ENCODE data around the gene ADA.
"Not testable (repeated sequence)": the region's sequence is repeated elsewhere in the genome, so short reads cannot be mapped to it uniquely, and the experiment has no call there.

Gene ADA

DNA sequence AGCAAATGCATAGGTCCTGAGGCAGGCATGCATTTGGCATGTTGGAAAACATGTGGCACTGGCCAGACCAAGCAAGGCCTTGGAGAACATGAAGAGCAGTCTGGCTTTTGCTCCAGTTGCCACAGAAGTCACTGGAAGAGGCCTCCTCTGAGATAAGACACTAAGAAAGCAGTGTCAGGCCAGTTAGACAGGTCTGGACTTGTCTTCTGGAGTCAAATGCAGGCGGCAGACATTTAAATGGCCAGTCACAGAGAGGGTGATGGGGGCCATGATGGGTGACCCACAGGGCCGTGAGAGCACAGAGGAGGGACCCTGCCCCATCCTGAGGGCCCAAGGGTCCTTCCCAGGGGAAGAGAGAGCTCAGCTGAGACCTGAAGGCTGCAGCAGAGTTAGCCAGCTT lies 26.7 kb upstream of the ADA start:
- DNase-seq, result no peak

GRCh38 chr20:44672318-44672902 lies 20.9 kb upstream of the ADA start:
- not testable (repeated sequence) for DNase-seq

DNA sequence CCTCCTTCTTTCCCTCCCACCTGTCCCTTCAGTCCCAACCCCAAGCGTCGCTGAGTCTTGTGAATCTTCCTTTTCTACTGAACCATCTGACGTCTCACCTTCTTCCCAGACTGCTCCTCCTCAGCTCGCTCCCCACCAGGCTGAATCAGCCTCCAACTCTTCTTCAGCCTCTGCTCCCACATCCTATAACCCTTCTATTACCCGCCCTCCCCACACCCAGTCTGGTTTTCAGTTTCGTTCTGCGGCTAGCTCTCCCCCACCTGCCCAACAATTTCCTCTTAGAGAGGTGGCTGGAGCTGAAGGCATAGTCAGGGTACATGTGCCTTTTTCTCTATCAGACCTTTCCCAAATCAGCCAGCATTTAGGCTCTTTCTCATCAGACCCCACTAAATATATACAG lies 20.0 kb upstream of the ADA start:
- not testable (repeated sequence) for DNase-seq

DNA sequence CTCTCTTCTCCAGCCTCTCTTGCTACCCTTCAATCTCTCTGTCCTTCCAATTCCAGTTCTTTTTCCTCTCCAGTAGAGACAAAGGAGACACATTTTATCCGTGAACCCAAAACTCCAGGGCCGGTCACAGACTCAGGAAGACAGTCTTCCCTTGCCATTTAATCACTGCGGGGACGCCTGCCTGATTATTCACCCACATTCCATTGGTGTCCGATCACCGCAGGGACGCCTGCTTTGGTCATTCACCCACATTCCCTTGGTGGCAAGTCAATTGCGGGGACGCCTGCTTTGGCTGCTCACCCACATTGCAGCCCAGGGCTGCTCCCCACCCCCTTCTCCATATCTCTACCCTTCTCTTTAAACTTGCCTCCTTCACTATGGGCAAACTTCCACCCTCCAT lies 19.4 kb upstream of the ADA start:
- not testable (repeated sequence) for DNase-seq

DNA sequence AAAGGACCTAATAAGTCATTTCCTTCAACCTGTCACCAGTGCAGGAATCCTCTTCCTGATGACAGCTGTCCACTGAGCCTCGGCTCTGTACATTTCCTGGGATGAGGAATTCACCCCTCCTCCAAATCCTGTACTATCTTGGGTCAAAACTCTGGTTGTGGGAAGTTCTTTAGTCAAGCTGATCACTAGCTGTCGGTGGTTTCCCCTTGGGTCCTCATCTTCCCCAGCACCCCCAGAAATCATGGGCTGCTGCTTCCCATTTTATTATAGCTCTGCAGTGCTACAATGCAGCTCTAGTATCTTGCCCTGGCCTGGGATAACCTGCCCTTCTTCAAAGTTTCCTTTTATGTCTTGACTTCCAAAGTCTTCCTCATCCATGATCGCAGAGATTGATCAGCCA lies 14.6 kb upstream of the ADA start:
- no peak for DNase-seq

DNA sequence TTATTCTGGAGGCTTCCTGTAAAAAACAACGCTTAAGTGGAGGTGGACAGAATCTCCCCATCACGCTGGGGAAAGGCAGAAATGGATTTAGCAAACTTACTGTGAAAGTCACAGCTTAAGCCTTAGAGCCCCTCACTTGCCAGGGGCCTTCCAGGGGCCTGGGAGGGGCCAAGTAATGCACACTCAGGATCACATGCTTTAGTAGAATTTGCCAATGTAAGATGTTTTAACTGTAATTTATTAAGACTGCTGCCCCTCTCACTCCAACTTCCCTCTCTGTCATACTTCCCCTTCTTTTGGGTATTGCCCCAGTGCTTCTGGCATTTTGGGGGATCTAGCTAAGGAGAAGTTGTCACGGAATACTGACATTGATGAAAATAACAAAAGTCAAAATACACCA lies 12.6 kb upstream of the ADA start:
- no peak for DNase-seq

DNA sequence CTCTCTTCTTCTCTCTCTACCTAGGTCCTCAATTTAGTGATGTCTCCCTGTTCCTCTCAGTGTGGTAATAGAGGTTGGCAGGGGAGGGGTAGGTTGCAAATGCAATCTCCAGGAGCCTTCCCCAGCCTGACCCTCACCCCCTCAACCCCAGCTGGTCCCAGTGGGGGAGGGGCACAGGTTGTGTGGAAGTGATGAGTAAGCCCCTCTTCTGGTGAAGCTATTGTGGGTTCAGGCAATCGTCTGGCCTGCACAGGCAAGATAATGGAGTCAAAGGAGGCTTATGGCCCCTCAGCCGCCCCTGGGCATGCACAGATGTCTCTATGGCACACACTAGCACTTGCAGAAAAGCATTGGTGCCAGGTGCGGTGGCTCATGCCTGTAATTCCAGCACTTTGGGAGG lies 10.8 kb upstream of the ADA start:
- no peak for DNase-seq

- DNase-seq, result no peak
Measured at GRCh38 chr20:44660581-44660980, 9.1 kb upstream of the ADA start.

DNA sequence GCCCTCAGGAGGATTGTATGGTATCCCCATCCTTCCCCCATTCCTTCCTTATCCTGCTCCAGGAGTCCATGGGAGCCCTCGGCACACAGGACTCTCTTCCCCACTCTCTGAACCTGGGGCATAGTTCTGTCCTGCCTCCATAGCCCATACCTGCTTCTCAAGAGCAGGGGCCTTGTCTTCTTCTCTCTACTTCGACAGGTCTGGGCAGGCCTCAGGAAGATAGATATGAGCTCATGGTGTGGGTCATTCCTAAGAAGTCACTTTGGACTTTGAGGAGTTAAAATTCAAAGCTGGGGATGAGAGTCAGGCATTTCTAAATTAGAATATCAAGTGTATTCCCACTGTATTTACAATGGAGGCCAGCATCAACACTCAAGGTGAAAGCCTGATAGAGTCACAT lies 8.4 kb upstream of the ADA start:
- DNase-seq, result no peak

DNA sequence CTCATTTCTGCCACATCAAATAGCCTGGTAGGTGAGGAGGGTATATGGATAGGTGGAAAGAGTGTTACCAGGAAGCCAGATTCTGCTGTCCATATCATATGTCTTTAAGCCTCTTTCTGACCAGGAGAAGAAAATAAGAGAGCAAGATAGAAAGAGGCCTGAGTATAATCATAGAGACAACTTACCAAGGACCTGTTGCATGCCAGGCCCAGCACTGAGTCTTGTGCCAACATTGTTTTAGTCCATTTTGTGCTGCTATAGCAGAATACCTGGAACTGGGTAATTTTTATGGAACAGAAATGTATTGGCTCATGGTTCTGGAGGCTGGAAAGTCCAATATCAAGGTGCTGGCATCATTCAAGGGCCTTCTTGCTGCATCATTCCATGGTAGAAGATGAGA lies 7.3 kb upstream of the ADA start:
- no peak for DNase-seq

DNA sequence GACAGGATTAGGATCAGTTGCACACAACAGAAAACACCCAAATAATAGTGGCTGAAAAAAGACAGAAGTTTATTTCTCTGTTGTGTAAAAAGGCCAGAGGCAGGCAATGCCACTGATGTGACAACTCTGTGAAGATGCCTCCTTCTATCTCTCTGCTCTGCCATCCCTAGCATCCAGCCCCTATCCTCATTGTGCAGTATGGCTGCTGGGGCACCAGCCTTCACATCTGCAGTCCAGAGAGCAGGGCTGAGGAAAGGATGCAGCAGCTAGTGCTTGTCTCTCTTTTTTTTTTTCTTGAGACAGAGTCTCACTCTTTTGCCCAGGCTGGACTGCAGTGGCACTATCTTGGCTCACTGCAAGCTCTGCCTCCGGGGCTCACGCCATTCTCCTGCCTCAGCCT lies 6.4 kb upstream of the ADA start:
- no peak for DNase-seq

DNA sequence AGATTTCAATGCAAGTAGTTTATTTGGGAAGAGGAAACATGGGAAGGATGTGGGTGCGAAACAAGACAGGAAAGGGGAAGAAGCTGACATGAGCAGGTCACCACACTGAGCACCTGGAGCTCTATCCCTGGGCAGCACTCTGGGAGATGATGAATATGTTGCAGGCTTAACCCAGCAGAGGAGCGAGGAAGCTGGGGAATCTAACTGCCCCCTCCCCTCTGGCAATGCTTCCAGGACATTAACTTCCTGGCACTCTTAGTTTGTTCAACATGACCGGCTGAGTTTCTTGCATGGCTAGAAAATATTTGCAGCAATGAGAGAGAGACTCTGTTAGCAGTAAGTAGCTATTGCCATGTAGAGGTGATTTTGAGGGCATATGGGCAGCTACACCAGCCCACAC lies 4.9 kb upstream of the ADA start:
- no peak for DNase-seq

GRCh38 chr20:44654210-44654609 lies 2.7 kb upstream of the ADA start:
- DNase-seq, result not testable (repeated sequence)

DNA sequence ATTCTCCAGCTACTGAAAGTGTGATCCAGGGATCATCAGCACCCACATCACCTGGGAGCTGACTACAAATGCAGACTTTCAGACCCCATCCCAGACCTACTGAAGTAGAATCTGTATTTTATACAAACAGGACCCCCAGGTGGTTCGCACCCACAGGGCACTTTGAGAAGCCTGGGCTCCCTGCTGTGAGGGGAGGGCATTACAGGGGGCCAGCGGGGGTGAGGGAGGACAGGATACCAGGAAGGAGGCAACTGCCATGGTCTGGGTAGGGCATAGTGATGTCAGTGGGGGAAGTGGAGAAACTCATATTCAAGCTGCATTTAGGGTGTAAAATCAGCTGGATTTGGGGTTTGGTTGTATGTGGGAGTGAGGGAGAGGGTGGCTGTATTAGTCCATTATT lies 2.0 kb upstream of the ADA start:
- DNase-seq, result no peak

GRCh38 chr20:44651434-44651683 lies 140 bp downstream of the ADA start:
- no peak for DNase-seq

- no peak for DNase-seq
Measured at GRCh38 chr20:44650771-44651433, 597 bp downstream of the ADA start.

GRCh38 chr20:44649976-44650375 lies 1.5 kb downstream of the ADA start:
- no peak for DNase-seq

DNA sequence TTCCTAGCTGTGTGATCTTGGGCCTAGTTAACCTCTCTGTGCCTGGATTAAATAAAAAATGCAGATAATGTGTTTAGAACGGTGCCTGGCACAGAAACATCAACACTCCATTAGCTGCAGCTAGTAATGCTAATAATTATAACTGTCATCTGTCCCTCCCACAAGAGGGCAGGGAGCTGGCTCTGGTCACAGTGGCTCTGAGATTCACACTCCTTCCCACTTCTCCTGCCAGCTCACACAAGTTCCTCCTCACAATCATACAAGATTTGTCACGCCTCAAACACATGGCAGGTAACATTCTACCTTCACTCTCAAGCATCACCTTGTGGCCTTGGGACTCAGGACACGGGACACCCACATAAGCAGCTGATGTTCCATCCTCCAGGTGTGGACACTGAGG lies 2.4 kb downstream of the ADA start:
- DNase-seq, result no peak

GRCh38 chr20:44648579-44648978 lies 2.9 kb downstream of the ADA start:
- no peak for DNase-seq

DNA sequence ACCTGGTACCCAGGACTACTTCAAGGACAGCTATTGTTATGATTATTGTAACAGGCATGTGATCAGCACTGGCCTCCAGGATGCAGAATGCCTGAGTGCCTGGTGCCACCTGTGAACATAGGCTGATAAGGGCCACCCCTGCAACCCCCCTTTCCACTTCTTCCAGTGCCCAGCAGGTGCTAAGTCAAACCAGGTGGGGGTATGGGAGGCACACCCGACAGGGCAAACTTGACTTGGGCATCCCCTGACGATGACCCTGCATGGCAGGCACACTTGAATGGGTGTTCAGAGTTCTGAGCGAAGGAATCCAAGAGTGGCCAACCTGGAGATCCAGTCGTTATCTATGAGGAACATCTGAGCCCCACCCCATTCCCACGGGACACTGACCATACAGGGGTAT lies 3.4 kb downstream of the ADA start:
- DNase-seq, result no peak

DNA sequence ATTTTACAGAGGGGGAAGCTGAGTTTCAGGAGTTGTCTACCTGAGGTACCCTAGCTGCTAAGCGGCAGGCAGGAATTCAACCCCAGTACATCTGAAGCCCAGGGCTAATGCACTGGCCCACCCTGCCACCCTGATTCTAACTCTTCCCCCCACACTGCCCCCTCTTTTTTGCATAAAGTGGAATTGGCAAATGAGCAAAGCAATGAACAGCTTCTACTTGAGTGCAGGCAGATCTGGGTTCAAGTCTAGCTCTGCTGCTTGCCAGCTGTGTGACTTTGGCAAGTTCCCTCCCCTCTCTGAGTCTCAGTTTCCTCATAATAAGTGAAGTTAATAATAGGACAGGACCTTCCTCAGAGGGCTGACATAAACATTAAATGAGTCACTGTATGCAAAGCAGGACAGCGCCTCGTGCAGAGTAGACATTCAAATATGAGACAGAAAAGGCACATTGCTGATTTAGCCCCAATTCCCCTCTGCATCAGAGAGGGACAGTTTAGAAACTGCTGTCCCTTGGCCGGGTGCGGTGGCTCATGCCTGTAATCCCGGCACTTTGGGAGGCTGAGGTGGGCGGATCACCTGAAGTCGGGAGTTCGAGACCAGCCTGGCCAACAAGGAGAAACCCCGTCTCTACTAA lies 4.7 kb downstream of the ADA start:
- no peak for DNase-seq

DNA sequence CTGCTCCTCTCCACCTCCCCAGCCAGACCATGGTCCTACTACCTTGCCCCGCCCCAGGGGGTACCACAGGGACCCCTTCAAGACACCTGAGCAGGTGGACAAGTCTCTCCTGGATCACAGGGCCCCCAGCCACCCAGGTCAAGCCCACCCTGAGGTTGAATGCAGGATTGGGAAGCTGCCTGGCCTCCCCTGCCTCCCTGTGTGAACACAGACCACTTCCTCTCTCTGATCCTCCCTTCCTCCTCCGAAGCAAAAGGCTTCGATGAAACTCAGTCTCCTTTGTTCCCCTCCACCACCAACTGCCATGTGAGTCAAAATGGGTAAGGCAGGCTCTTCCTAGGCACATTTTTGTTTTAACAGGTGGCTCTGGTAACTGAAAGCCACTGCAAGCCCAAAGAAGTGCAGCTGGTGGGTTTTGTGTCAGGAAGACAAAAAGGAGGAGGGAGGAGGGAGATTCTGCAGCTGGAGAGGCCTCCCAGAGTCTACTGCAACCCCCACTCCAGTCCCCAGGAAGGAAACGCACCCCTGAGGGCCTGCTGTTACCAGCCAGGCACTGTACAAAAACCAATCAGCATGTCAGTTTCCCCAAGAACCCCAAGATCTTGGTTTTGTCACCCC lies 5.4 kb downstream of the ADA start:
- no peak for DNase-seq

GRCh38 chr20:44644667-44645131 lies 6.8 kb downstream of the ADA start:
- no peak for DNase-seq

- DNase-seq, result no peak
Measured at GRCh38 chr20:44644230-44644617, 7.3 kb downstream of the ADA start.

All from NCI-H1417 treated with DMSO at 0.1 percent for 48 hours (cell line).